IMR-90 (cell line): Measurements from ENCODE around the gene SPACA7.

Source experiments
- FOS ChIP-seq: fragments of 150-350 bp; IDR thresholded peaks from 2 replicates; pipeline ENCODE4 v1.6.1; 2016; ENCODE audit warnings: low read depth, low read length
- TF ChIP-seq, protein P1 (sequence below): conservative IDR thresholded peaks from 2 replicates; pipeline ENCODE4 v1.5.1; 2012; ENCODE audit warnings: mild to moderate bottlenecking, low read depth, low read length, improper control_type of control experiment

DNA sequence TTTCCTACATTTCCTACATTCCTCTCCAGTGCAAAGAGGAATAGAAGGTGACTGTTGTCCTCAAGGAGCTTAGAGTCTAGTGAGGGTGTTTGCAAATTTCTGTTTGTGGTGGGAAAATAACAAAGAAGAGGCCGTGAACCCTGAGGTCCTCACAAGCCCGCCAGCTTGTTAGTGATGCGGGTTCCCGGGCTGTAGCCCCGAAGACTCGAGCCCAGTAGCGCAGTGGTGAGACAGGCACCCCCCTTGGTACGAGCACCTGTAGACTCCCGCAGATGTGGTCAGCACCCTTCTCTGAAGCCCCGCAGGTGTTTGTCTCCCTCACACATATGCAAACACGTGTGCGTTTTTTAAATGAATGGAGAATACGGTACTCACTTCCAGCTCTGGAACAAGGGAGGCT, 26.5 kb upstream of the SPACA7 start:
- TF ChIP-seq, protein P1, sequence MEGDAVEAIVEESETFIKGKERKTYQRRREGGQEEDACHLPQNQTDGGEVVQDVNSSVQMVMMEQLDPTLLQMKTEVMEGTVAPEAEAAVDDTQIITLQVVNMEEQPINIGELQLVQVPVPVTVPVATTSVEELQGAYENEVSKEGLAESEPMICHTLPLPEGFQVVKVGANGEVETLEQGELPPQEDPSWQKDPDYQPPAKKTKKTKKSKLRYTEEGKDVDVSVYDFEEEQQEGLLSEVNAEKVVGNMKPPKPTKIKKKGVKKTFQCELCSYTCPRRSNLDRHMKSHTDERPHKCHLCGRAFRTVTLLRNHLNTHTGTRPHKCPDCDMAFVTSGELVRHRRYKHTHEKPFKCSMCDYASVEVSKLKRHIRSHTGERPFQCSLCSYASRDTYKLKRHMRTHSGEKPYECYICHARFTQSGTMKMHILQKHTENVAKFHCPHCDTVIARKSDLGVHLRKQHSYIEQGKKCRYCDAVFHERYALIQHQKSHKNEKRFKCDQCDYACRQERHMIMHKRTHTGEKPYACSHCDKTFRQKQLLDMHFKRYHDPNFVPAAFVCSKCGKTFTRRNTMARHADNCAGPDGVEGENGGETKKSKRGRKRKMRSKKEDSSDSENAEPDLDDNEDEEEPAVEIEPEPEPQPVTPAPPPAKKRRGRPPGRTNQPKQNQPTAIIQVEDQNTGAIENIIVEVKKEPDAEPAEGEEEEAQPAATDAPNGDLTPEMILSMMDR, result no peak
- TF ChIP-seq FOS, result no peak
